HEK293 (cell line): Measurements from ENCODE around the gene SSX4.
"Not testable (repeated sequence)": the region's sequence is repeated elsewhere in the genome, so short reads cannot be mapped to it uniquely, and the experiment has no call there.

Source experiments
- CTCF ChIA-PET: fragments of 350-600 bp; formaldehyde crosslinking; extraction: SDS; loops from one replicate; lab custom pipeline; 2021; ENCODE audit warnings: antibody characterized with exemption; lab: Yijun Ruan, JAX
- POLR2A ChIA-PET: fragments of 300-600 bp; formaldehyde crosslinking; extraction: SDS; loops from one replicate; lab custom pipeline; 2020; ENCODE audit warnings: antibody characterized with exemption, inconsistent platforms; lab: Yijun Ruan, JAX
- H3K27ac ChIP-seq: fragments of 200-500 bp; sonication (Bioruptor generic); 2 replicates; pipeline ENCODE4 v1.5.1; 2014; ENCODE audit warnings: low read depth, low read length, control low read depth, inconsistent platforms; ENCODE audit errors: extremely low read depth
- H3K36me3 ChIP-seq, 2 experiments: fragments of 200-500 bp in 1 of 2; sonication (Bioruptor generic) in 1 of 2; 1 replicate in 1 of 2; 2 replicates in 1 of 2; pipeline ENCODE4 v1.5.1; 2014 to 2017; ENCODE audit warnings: inconsistent platforms in 2 of 2, low read length in 2 of 2; ENCODE audit not compliant: control insufficient read depth in 2 of 2, insufficient read depth in 1 of 2
- H3K4me1 ChIP-seq: fragments of 200-500 bp; sonication (Bioruptor generic); 2 replicates; pipeline ENCODE4 v1.5.1; 2014; ENCODE audit warnings: mild to moderate bottlenecking, low read length, inconsistent platforms; ENCODE audit not compliant: control insufficient read depth, insufficient read depth
- H3K4me3 ChIP-seq: 2 replicates; pipeline ENCODE4 v1.5.1; 2011; ENCODE audit warnings: low read depth, mild to moderate bottlenecking, control low read depth, low read length, moderate library complexity
- H3K9me3 ChIP-seq: fragments of 200-500 bp; sonication (Bioruptor generic); 2 replicates; pipeline ENCODE4 v1.5.1; 2014; ENCODE audit warnings: low read depth, low read length, inconsistent platforms; ENCODE audit not compliant: control insufficient read depth, insufficient read depth

The SSX4 gene

GRCh38 chrX:48397825-48398224 lies 14.5 kb downstream of the SSX4 start:
- H3K36me3 ChIP-seq, H3K4me3 ChIP-seq, CTCF ChIA-PET, POLR2A ChIA-PET, H3K4me1 ChIP-seq, H3K9me3 ChIP-seq, H3K27ac ChIP-seq: not testable (repeated sequence)

DNA sequence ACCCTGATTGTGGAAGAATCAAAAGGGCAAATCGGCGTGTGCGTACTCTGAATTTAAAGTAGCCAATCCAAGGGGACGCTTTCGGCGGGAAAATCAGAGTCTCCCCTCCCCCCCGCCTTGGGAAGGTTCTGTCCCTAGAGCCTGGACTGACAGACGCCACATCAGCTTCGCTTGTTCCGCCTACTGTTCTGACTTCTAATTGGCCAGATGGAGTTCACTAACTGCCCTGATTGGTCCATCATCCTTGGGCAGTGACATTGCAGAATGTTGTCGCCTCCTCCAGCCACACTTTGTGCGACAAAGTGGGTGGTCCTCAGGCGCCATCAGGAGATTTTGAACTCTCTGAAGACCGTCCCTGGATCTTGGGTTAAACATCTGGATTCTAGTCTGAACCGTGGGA lies 28.5 kb downstream of the SSX4 start, which contains the start of gene SSX4B:
SSX4B (minus strand) TSS at position 101 of the 400 bp plus-strand sequence. CDS start 588 bp downstream, outside the sequence.
- H3K4me3 ChIP-seq, H3K27ac ChIP-seq, H3K4me1 ChIP-seq, H3K9me3 ChIP-seq, H3K36me3 ChIP-seq, POLR2A ChIA-PET, CTCF ChIA-PET: not testable (repeated sequence)

DNA sequence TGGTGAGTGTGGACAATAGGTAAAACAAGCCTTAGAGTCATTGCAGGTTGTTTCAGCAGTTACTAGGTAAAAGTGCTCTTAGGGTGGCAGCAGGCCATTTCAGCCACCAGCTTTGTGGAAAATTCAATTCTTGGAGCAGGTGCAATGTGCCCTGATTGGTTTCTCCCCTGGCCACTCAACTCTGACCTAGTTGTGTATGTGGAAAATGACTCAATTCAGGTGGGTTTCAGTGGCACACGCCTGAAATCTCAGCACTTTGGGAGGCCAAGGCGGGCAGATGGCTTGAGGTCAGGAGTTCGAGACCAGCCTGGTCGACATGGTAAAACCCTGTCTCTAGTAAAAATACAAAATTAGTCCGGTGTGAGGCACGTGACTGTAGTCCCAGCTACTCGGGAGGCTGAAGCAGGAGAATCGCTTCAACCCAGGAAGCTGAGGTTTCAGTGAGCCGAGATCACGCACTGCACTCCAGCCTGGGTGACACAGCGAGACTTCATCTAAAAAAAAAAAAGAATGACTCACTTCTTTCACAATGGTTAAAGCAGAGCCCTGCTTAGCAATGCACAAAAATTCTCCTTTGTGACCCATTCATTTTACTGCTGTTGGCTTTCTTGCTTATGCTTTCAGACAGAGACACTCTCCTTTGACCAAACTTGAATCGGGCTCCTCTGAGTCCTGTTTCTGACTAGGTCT lies 43.8 kb downstream of the SSX4 start:
- H3K36me3 ChIP-seq, H3K4me1 ChIP-seq, H3K4me3 ChIP-seq, CTCF ChIA-PET, POLR2A ChIA-PET, H3K9me3 ChIP-seq, H3K27ac ChIP-seq: not testable (repeated sequence)

DNA sequence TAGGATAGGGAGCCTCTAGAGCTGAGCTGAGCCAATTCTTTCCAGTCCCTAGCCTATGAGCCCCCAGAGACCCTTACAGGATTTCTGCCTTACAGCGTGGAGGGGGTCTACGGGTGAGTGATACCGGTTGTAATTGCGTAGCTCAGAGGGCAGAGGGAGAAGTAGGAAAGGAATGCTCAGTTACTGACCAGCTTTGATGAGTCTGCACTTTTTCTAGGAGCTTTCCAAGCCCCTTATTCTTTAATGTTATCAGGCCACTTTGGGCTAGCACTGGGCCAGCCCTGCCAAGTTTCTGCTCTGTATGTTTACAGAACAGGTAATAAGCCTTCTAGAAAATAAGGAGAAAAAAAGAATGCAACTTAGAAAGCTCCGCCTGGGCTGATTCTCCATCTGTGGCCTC lies 46.3 kb downstream of the SSX4 start:
- POLR2A ChIA-PET, result not testable (repeated sequence)

DNA sequence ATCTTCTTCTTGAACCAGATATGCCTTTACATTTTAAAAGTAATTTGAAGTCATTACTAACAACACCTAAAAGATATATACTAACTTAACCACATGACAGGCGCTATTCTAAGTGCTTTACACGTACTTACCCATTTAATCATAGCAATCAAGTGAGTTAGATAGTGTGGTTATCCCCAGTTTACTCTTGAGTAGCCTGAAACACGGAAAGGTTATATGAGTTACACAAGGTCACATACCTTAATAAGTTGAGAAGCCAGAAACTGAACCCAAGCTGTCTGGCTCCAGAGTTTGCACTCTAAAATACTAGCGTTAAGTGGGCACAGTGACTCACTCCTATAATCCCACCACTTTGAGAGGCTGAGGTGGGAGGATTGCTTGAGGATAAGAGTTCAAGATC lies 46.8 kb downstream of the SSX4 start:
- H3K36me3 ChIP-seq, H3K27ac ChIP-seq, POLR2A ChIA-PET, H3K9me3 ChIP-seq, H3K4me3 ChIP-seq, CTCF ChIA-PET, H3K4me1 ChIP-seq: not testable (repeated sequence)

More for the DNA sequence above, 46.3 kb downstream of the SSX4 start:
- H3K4me3 ChIP-seq, CTCF ChIA-PET, H3K4me1 ChIP-seq, H3K36me3 ChIP-seq, H3K9me3 ChIP-seq, H3K27ac ChIP-seq: not testable (repeated sequence)

GRCh38 chrX:48433713-48434112 lies 50.4 kb downstream of the SSX4 start:
- CTCF ChIA-PET, H3K9me3 ChIP-seq, POLR2A ChIA-PET, H3K4me1 ChIP-seq, H3K27ac ChIP-seq, H3K36me3 ChIP-seq, H3K4me3 ChIP-seq: not testable (repeated sequence)
